ENCODE measurements around the gene RPS6KB1. TPM values are rescaled to one million over a fixed set of nuclear protein-coding genes. Genes with fewer than 3 reads are reported as not detected.

RPS6KB1 gene
- total and polyA plus RNA-seq, 2 of the 8 experiments (the other 6 are each of a cell fraction or from before 2014, with no cell fraction given), result 3.4 to 28.4 TPM

GRCh38 chr17:59892251-59892923 lies 534 bp upstream of the RPS6KB1 start:
- H2BK5ac ChIP-seq (ENCODE audit: low read depth, low read length), result no peak overlapping the region
- H3K14ac ChIP-seq (ENCODE audit: insufficient read length), result no peak overlapping the region
- no peak overlapping the region for H4K91ac ChIP-seq (replicated peaks; ENCODE audit: insufficient read length, low read length)
- no peaks in the 10 kb centered on the region for H3K4me1 ChIP-seq (replicated peaks in 1 of 4; ENCODE audit: control insufficient read depth in 3 of 4, insufficient read depth in 4 of 4, low read length in 3 of 4)
- H2BK15ac ChIP-seq (ENCODE audit: low read length), result no peak overlapping the region
- DNase-seq (ENCODE audit: low read depth in 1 of 2, low spot score in 2 of 2) (no peak), FAIRE-seq (no peak)
- H2BK12ac ChIP-seq (ENCODE audit: low read depth, low read length), result no peak overlapping the region
- peak overlapping the region; percentile 91 for H2AFZ ChIP-seq (ENCODE audit: low read length)
- no peaks in the 10 kb centered on the region for H3K9me3 ChIP-seq (ENCODE audit: insufficient read depth in 2 of 2, low read depth in 1 of 2, low read length in 1 of 2)
- no peak overlapping the region for H3K27ac ChIP-seq (ENCODE audit: low read depth, low read length)
- H2AK5ac ChIP-seq (ENCODE audit: low read depth, low read length), result no peak overlapping the region
- no peak overlapping the region for H3K23ac ChIP-seq (ENCODE audit: insufficient read length)
- peaks cover 0 to 3% of the 10 kb centered on the region in 2 experiments for H4K20me1 ChIP-seq (replicated peaks in 1 of 2; ENCODE audit: control insufficient read depth in 1 of 2, insufficient read depth in 2 of 2, low read length in 2 of 2)
- H3K9ac ChIP-seq (replicated peaks in 1 of 4; ENCODE audit: extremely low read depth in 1 of 4, low read depth in 3 of 4, low read length in 3 of 4), result peak overlapping the region; percentile 50 to 71 (median 56); a peak in 6 of 7 replicates
- H3K4me2 ChIP-seq (ENCODE audit: insufficient read depth in 1 of 2, low read depth in 2 of 2, low read length in 2 of 2), result peak overlapping the region; percentile 60 to 86
- peaks cover 8% of the 10 kb centered on the region; the same call in 1 of the 2 replicates for H3K23me2 ChIP-seq (ENCODE audit: low read depth, low read length)
- no peak overlapping the region for H2BK20ac ChIP-seq (ENCODE audit: low read length)
- 20% methylated on average over 25 of the region's 25 CpGs; no CpG with 5 or more reads in 1 of the 2 experiments for WGBS, 2 experiments (ENCODE audit: extremely low coverage in 1 of 2, insufficient coverage in 1 of 2, insufficient read length in 1 of 2, insufficient replicate concordance in 2 of 2, low coverage in 1 of 2, low lambda C conversion rate in 2 of 2, missing lambda C conversion rate in 1 of 2)
- H3K4ac ChIP-seq (replicated peaks; ENCODE audit: insufficient read length, low read depth, low read length), result no peak overlapping the region
- no peak overlapping the region; the same call in 1 of the 2 replicates for H3K18ac ChIP-seq (ENCODE audit: extremely low read depth, low read length)
- ChIA-PET CTCF (ENCODE audit: partially characterized antibody) (interaction anchor here (0.9 to 1.3 kb wide), 3 partner anchors 19 to 582 kb away, joined by 3 to 4 read pairs (median 3); no protein-coding TSS in a partner anchor), POLR2A (ENCODE audit: partially characterized antibody) (interaction anchor here (0.6 to 2.6 kb wide), 6 partner anchors 14 to 449 kb away, joined by 3 to 7 read pairs (median 4); no protein-coding TSS in a partner anchor)
- H3K79me1 ChIP-seq (ENCODE audit: low read depth, low read length), result no peaks in the 10 kb centered on the region
- H3K36me3 ChIP-seq (ENCODE audit: control insufficient read depth in 2 of 4, insufficient read depth in 4 of 4, low read length in 3 of 4), result peaks cover 0 to 9% (median 5%) of the 10 kb centered on the region in 4 experiments; a peak in 3 of 8 replicates
- H2BK120ac ChIP-seq (replicated peaks; ENCODE audit: low read depth, low read length), result no peak overlapping the region
- no peak overlapping the region; the same call in 1 of the 2 replicates for H4K8ac ChIP-seq (ENCODE audit: extremely low read depth, insufficient read depth, low read length)
- H3K4me3 ChIP-seq (ENCODE audit: extremely low read depth in 1 of 4, insufficient read depth in 2 of 4, low read depth in 3 of 4, low read length in 4 of 4), result peak overlapping the region; percentile 78 to 92 (median 84)
- no peak overlapping the region for H3K56ac ChIP-seq (replicated peaks; ENCODE audit: insufficient read length, low read depth, low read length)
- H3K79me2 ChIP-seq (ENCODE audit: control insufficient read depth in 1 of 2, insufficient read depth in 2 of 2, low read length in 2 of 2), result peaks cover 0 to 42% of the 10 kb centered on the region in 2 experiments; a peak in 3 of 4 replicates
- peak overlapping the region; percentile 74 for H4K5ac ChIP-seq (ENCODE audit: insufficient read length, low read depth, low read length)
- H3K27me3 ChIP-seq (replicated peaks in 1 of 4; ENCODE audit: control insufficient read depth in 3 of 4, extremely low read depth in 1 of 4, insufficient read depth in 3 of 4, low read length in 3 of 4), result no peaks in the 10 kb centered on the region
- TF ChIP-seq MAFK (IDR thresholded peaks at IDR 0.05; ENCODE audit: low read depth, low read length), result no peak
- TF ChIP-seq KDM5A (IDR thresholded peaks at IDR 0.05; ENCODE audit: low read length), result no peak
- peak; percentile 72 to 75; a peak in 1 of 4 replicates for TF ChIP-seq SIN3A (conservative IDR thresholded peaks at IDR 0.05 in 1 of 2, IDR thresholded peaks at IDR 0.05 in 1 of 2; ENCODE audit: low read depth in 1 of 2, low read length in 2 of 2)
- no peak for TF ChIP-seq EP300 (IDR thresholded peaks at IDR 0.05; ENCODE audit: borderline replicate concordance in 1 of 2, low read depth in 2 of 2, low read length in 2 of 2)
- no peak; the same call in 1 of the 2 replicates for TF ChIP-seq PHF8 (conservative IDR thresholded peaks at IDR 0.05; ENCODE audit: low read depth, low read length)
- no peak for TF ChIP-seq POLR2AphosphoS5 (IDR thresholded peaks at IDR 0.05; ENCODE audit: low read depth, low read length)
- no peak for TF ChIP-seq JUN (IDR thresholded peaks at IDR 0.05; ENCODE audit: low read depth, low read length)
- 0 out of 2 replicates have a peak, but pooled peaks have one; percentile 24 for TF ChIP-seq RBBP5 (IDR thresholded peaks at IDR 0.05; ENCODE audit: borderline replicate concordance, low read depth, low read length)
- TF ChIP-seq ZNF274 (IDR thresholded peaks at IDR 0.05; ENCODE audit: borderline replicate concordance, extremely low read depth, low read length), result no peak
- TF ChIP-seq HDAC2 (IDR thresholded peaks at IDR 0.05; ENCODE audit: borderline replicate concordance in 1 of 2, low read depth in 2 of 2, low read length in 2 of 2), result no peak
- TF ChIP-seq CHD2 (IDR thresholded peaks at IDR 0.05; ENCODE audit: low read length), result no peak

Data from H1 (cell line).